ENCODE measurements around the gene WDR90. TPM values are rescaled to one million over a fixed set of nuclear protein-coding genes. Genes with fewer than 3 reads are reported as not detected.

The WDR90 gene
- polyA plus RNA-seq, 1 donor from 2014 or later: 32.1 TPM

GRCh38 chr16:651844-652243 lies 2.7 kb downstream of the WDR90 start:
- Histone ChIP-seq H3K9me3 (ENCODE audit: low read length) (no peaks in the 10 kb centered on the region), H3K4me3 (ENCODE audit: low read length) (no peak overlapping the region), H3K4me2 (ENCODE audit: low read length) (no peak overlapping the region), H3F3A (ENCODE audit: insufficient read depth, low read length, poor library complexity, severe bottlenecking) (no peaks in the 10 kb centered on the region), H3K79me2 (replicated peaks; ENCODE audit: insufficient read depth, low read length) (no peaks in the 10 kb centered on the region), H3K36me3 (ENCODE audit: insufficient read depth, low read length) (no peaks in the 10 kb centered on the region), H3K9me2 (ENCODE audit: insufficient read depth, low read length) (no peaks in the 10 kb centered on the region), H3K9ac (ENCODE audit: low read length) (no peak overlapping the region), H3K27ac (ENCODE audit: low read length) (no peak overlapping the region), H2AFZ (ENCODE audit: low read depth, low read length) (no peak overlapping the region), H4K20me1 (ENCODE audit: insufficient read depth) (no peaks in the 10 kb centered on the region), H3K27me3 (ENCODE audit: insufficient read depth, low read depth, low read length) (no peaks in the 10 kb centered on the region)
- TF ChIP-seq TAF1 (IDR thresholded peaks at IDR 0.05; ENCODE audit: low read depth) (no peak), EZH2 (IDR thresholded peaks at IDR 0.05; ENCODE audit: borderline replicate concordance, insufficient read depth, low read length, poor library complexity, severe bottlenecking) (no peak), EP300 (conservative IDR thresholded peaks at IDR 0.05; ENCODE audit: poor library complexity, severe bottlenecking) (no peak), CTCF (IDR thresholded peaks at IDR 0.05; ENCODE audit: poor library complexity, severe bottlenecking) (no peak), RAD21 (conservative IDR thresholded peaks at IDR 0.05) (no peak), POLR2AphosphoS5 (IDR thresholded peaks at IDR 0.05) (no peak), SMC3 (conservative IDR thresholded peaks at IDR 0.05; ENCODE audit: poor library complexity) (no peak), MXI1 (conservative IDR thresholded peaks at IDR 0.05; ENCODE audit: poor library complexity, severe bottlenecking) (no peak)
- TF ChIP-seq, protein P1, sequence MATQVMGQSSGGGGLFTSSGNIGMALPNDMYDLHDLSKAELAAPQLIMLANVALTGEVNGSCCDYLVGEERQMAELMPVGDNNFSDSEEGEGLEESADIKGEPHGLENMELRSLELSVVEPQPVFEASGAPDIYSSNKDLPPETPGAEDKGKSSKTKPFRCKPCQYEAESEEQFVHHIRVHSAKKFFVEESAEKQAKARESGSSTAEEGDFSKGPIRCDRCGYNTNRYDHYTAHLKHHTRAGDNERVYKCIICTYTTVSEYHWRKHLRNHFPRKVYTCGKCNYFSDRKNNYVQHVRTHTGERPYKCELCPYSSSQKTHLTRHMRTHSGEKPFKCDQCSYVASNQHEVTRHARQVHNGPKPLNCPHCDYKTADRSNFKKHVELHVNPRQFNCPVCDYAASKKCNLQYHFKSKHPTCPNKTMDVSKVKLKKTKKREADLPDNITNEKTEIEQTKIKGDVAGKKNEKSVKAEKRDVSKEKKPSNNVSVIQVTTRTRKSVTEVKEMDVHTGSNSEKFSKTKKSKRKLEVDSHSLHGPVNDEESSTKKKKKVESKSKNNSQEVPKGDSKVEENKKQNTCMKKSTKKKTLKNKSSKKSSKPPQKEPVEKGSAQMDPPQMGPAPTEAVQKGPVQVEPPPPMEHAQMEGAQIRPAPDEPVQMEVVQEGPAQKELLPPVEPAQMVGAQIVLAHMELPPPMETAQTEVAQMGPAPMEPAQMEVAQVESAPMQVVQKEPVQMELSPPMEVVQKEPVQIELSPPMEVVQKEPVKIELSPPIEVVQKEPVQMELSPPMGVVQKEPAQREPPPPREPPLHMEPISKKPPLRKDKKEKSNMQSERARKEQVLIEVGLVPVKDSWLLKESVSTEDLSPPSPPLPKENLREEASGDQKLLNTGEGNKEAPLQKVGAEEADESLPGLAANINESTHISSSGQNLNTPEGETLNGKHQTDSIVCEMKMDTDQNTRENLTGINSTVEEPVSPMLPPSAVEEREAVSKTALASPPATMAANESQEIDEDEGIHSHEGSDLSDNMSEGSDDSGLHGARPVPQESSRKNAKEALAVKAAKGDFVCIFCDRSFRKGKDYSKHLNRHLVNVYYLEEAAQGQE (IDR thresholded peaks at IDR 0.05; ENCODE audit: borderline replicate concordance): no peak

DNA sequence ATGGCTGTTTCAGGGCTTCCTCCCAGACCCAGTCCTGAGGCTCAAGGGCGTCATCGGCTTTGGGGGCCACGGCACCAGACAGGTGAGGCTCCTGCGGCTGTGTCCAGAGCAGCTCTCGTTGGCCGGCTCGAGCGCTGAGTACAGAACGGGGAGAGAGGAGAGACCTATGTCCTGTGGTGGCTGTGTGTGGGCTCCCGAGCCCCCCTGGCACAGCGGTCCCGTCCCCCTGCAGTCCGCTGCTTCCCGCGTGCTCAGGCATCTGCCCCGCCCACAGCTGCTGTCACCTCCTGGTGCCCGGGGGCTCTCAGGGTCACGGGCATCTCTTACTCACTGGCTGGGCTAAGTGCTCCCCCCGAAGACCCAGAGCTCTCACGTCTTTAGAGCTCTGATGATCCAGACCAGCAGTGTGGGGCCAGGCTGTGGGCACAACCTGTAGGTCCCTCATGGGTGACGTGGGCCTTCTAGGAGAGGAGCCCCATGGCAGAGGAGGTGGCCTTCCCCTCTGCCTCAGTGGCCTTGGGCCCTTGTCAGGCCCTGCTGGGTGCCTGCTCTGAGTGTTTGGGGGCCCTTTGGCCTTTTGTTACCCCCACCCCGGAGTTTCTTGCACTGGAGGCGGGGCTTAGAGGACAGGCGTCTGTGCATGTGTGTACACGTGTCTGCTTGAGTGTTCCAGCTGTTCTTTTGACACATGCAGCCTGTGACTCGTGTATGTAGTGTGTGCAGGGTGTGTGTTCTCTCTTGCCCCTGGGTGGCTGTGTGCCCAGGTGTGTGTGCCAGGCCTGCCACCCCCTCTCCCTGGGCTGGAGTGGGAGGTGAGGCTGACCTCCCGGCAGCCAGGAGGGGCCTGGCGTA lies 3.5 kb downstream of the WDR90 start:
- Histone ChIP-seq H3K9me3 (ENCODE audit: low read length) (no peaks in the 10 kb centered on the region), H2AFZ (ENCODE audit: low read depth, low read length) (no peak overlapping the region), H3K27ac (ENCODE audit: low read length) (no peak overlapping the region), H3K9me2 (ENCODE audit: insufficient read depth, low read length) (no peaks in the 10 kb centered on the region), H4K20me1 (ENCODE audit: insufficient read depth) (no peaks in the 10 kb centered on the region), H3K9ac (ENCODE audit: low read length) (no peak overlapping the region), H3K27me3 (ENCODE audit: insufficient read depth, low read depth, low read length) (no peaks in the 10 kb centered on the region), H3K4me3 (ENCODE audit: low read length) (no peak overlapping the region), H3F3A (ENCODE audit: insufficient read depth, low read length, poor library complexity, severe bottlenecking) (no peaks in the 10 kb centered on the region), H3K36me3 (ENCODE audit: insufficient read depth, low read length) (no peaks in the 10 kb centered on the region), H3K79me2 (replicated peaks; ENCODE audit: insufficient read depth, low read length) (no peaks in the 10 kb centered on the region), H3K4me2 (ENCODE audit: low read length) (no peak overlapping the region)
- TF ChIP-seq, protein P1 (IDR thresholded peaks at IDR 0.05; ENCODE audit: borderline replicate concordance): no peak
- no peak for TF ChIP-seq RAD21 (conservative IDR thresholded peaks at IDR 0.05)
- TF ChIP-seq EP300 (conservative IDR thresholded peaks at IDR 0.05; ENCODE audit: poor library complexity, severe bottlenecking): no peak
- no peak for TF ChIP-seq POLR2AphosphoS5 (IDR thresholded peaks at IDR 0.05)
- TF ChIP-seq CTCF (IDR thresholded peaks at IDR 0.05; ENCODE audit: poor library complexity, severe bottlenecking): no peak
- no peak for TF ChIP-seq TAF1 (IDR thresholded peaks at IDR 0.05; ENCODE audit: low read depth)
- TF ChIP-seq SMC3 (conservative IDR thresholded peaks at IDR 0.05; ENCODE audit: poor library complexity): no peak
- TF ChIP-seq EZH2 (IDR thresholded peaks at IDR 0.05; ENCODE audit: borderline replicate concordance, insufficient read depth, low read length, poor library complexity, severe bottlenecking): no peak
- no peak for TF ChIP-seq MXI1 (conservative IDR thresholded peaks at IDR 0.05; ENCODE audit: poor library complexity, severe bottlenecking)

Measured in neural cell (in vitro differentiated cells).